Measurements from ENCODE around the gene TECPR1.
A peak's percentile ranks its signal among the peaks of the same experiment; 100 is the strongest.

The TECPR1 gene

DNA sequence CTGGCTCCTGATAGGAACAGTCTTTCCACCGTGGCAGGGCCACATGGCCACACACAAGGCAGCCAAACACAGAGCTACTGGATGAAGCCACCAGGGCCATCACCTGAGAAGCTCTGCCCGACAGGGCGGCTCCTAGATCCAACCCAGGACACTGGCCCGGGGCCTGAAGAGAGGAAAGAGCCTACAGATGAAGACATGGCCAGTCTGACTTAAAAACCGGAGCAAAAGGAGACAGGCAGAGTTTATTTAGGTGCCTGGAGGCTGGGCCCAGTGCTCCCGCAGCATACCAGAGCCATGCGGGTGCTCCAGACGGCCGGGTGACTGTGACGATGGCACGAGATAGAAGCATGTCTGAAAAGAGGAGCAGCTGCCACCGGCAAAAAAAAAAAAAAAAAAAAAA is 3.9 kb downstream of the TECPR1 start:
- no peak overlapping the region for H3K18ac ChIP-seq (ENCODE audit: low read length)
- H2AK5ac ChIP-seq (ENCODE audit: low read length): no peak overlapping the region
- H3K4ac ChIP-seq (ENCODE audit: low read depth, low read length): no peak overlapping the region
- no peak overlapping the region for H3K27ac ChIP-seq (ENCODE audit: low read depth, low read length)
- H2BK5ac ChIP-seq (ENCODE audit: low read length): no peak overlapping the region
- H3K4me3 ChIP-seq (ENCODE audit: low read length): no peak overlapping the region
- no peak overlapping the region for H2BK120ac ChIP-seq (ENCODE audit: low read depth, low read length)
- H2BK15ac ChIP-seq (replicated peaks; ENCODE audit: low read depth): no peak overlapping the region
- H3K56ac ChIP-seq (ENCODE audit: low read length): no peak overlapping the region
- H3K23ac ChIP-seq (ENCODE audit: low read length): no peak overlapping the region
- peaks cover 2% of the 10 kb centered on the region for H3K4me1 ChIP-seq (ENCODE audit: control insufficient read depth, low read depth, low read length)
- H3K4me2 ChIP-seq (ENCODE audit: low read length): no peak overlapping the region
- H3K9ac ChIP-seq (ENCODE audit: low read length): no peak overlapping the region
- no peaks in the 10 kb centered on the region for H3K27me3 ChIP-seq (ENCODE audit: insufficient read depth, low read length, poor library complexity)
- no peak overlapping the region for H4K8ac ChIP-seq (ENCODE audit: low read depth, low read length)
- H3K79me2 ChIP-seq (ENCODE audit: control insufficient read depth, insufficient read depth, low read length): no peaks in the 10 kb centered on the region
- no CpG with 5 or more reads among the region's 12 CpGs for WGBS (ENCODE audit: extremely low coverage, insufficient coverage, low lambda C conversion rate)
- H3K36me3 ChIP-seq (ENCODE audit: control insufficient read depth, insufficient read depth, low read length): no peaks in the 10 kb centered on the region
- H4K5ac ChIP-seq (ENCODE audit: low read length): no peak overlapping the region
- H3K79me1 ChIP-seq (ENCODE audit: low read length): peaks cover under 1% of the 10 kb centered on the region
- no peak for DNase-seq

DNA sequence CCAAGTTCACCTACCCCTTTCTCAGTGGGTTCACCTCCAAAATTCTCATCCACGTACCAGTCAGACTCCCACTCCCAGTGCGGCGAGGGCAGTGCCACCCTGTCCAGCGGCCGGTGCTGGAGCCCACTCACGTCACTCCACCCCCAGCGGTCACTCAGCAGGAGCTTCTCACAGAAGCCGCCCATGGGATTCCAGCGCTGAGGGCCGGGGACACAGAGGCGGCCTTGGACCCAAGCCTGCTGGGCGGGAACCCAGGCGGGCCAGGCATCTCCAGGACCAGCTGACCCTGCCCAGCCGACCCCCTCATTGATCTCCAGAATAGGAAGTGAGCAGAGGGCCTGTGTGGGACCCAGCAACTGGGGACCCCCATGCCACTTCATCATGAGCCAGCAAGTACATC is 7.2 kb downstream of the TECPR1 start:
- no peak overlapping the region for H3K4ac ChIP-seq (ENCODE audit: low read depth, low read length)
- H3K27me3 ChIP-seq (ENCODE audit: insufficient read depth, low read length, poor library complexity): no peaks in the 10 kb centered on the region
- H2BK5ac ChIP-seq (ENCODE audit: low read length): no peak overlapping the region
- H4K5ac ChIP-seq (ENCODE audit: low read length): no peak overlapping the region
- no peak overlapping the region for H3K27ac ChIP-seq (ENCODE audit: low read depth, low read length)
- H3K4me1 ChIP-seq (ENCODE audit: control insufficient read depth, low read depth, low read length): no peaks in the 10 kb centered on the region
- H2BK120ac ChIP-seq (ENCODE audit: low read depth, low read length): no peak overlapping the region
- no peak overlapping the region for H3K4me2 ChIP-seq (ENCODE audit: low read length)
- H2AK5ac ChIP-seq (ENCODE audit: low read length): no peak overlapping the region
- no peaks in the 10 kb centered on the region for H3K79me1 ChIP-seq (ENCODE audit: low read length)
- no peaks in the 10 kb centered on the region for H3K79me2 ChIP-seq (ENCODE audit: control insufficient read depth, insufficient read depth, low read length)
- H3K9ac ChIP-seq (ENCODE audit: low read length): no peak overlapping the region
- no peak overlapping the region for H3K56ac ChIP-seq (ENCODE audit: low read length)
- H3K4me3 ChIP-seq (ENCODE audit: low read length): no peak overlapping the region
- H3K23ac ChIP-seq (ENCODE audit: low read length): no peak overlapping the region
- no peak for DNase-seq
- H3K36me3 ChIP-seq (ENCODE audit: control insufficient read depth, insufficient read depth, low read length): no peaks in the 10 kb centered on the region
- no peak overlapping the region for H3K18ac ChIP-seq (ENCODE audit: low read length)
- no CpG with 5 or more reads among the region's 14 CpGs for WGBS (ENCODE audit: extremely low coverage, insufficient coverage, low lambda C conversion rate)
- no peak overlapping the region for H4K8ac ChIP-seq (ENCODE audit: low read depth, low read length)
- H2BK15ac ChIP-seq (replicated peaks; ENCODE audit: low read depth): no peak overlapping the region

DNA sequence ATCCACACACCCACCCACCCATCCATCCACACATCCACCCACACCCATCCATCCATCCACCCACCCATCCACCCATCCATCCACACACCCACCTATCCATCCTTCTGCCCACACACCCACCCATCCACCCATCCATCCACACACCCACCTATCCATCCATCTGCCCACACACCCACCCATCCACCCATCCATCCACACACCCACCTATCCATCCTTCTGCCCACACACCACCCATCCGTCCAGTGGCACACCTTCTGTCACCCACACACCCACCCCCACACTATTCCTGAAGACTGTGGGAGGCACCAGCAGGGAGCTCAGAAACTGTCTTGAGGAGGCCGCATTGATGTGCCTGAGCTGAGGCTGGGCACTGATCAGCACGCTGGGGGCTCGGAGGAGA is 9.1 kb downstream of the TECPR1 start:
- no peak overlapping the region for H3K18ac ChIP-seq (ENCODE audit: low read length)
- no peak overlapping the region for H3K4me3 ChIP-seq (ENCODE audit: low read length)
- no peaks in the 10 kb centered on the region for H3K27me3 ChIP-seq (ENCODE audit: insufficient read depth, low read length, poor library complexity)
- no peaks in the 10 kb centered on the region for H3K36me3 ChIP-seq (ENCODE audit: control insufficient read depth, insufficient read depth, low read length)
- no peak overlapping the region for H2BK120ac ChIP-seq (ENCODE audit: low read depth, low read length)
- H2AK5ac ChIP-seq (ENCODE audit: low read length): no peak overlapping the region
- H3K4ac ChIP-seq (ENCODE audit: low read depth, low read length): no peak overlapping the region
- H3K27ac ChIP-seq (ENCODE audit: low read depth, low read length): no peak overlapping the region
- no peak for DNase-seq
- no peak overlapping the region for H3K23ac ChIP-seq (ENCODE audit: low read length)
- H2BK5ac ChIP-seq (ENCODE audit: low read length): no peak overlapping the region
- H3K56ac ChIP-seq (ENCODE audit: low read length): no peak overlapping the region
- no peak overlapping the region for H3K9ac ChIP-seq (ENCODE audit: low read length)
- H3K4me1 ChIP-seq (ENCODE audit: control insufficient read depth, low read depth, low read length): no peaks in the 10 kb centered on the region
- H4K5ac ChIP-seq (ENCODE audit: low read length): no peak overlapping the region
- H4K8ac ChIP-seq (ENCODE audit: low read depth, low read length): no peak overlapping the region
- no peaks in the 10 kb centered on the region for H3K79me1 ChIP-seq (ENCODE audit: low read length)
- WGBS (ENCODE audit: extremely low coverage, insufficient coverage, low lambda C conversion rate): no CpG with 5 or more reads among the region's 4 CpGs
- H3K4me2 ChIP-seq (ENCODE audit: low read length): no peak overlapping the region
- no peaks in the 10 kb centered on the region for H3K79me2 ChIP-seq (ENCODE audit: control insufficient read depth, insufficient read depth, low read length)
- no peak overlapping the region for H2BK15ac ChIP-seq (replicated peaks; ENCODE audit: low read depth)

DNA sequence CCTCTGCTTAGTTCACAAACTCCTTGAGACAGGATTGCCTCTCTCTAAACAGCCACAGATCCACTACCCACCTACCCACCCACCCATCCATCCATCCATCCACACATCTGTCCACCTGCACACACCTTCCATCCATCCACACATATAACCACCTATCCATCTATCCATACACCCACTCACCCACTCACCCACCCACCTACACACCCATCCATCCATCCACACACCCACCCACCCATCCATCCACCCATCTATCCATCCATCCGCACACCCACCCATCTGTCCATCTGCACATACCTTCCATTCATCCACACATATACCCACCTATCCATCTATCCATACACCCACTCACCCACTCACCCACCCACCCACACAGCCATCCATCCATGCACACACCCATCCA is 9.7 kb downstream of the TECPR1 start:
- Histone ChIP-seq H3K4ac (ENCODE audit: low read depth, low read length) (no peak overlapping the region), H3K23ac (ENCODE audit: low read length) (no peak overlapping the region), H4K8ac (ENCODE audit: low read depth, low read length) (no peak overlapping the region), H3K9ac (ENCODE audit: low read length) (no peak overlapping the region), H3K4me3 (ENCODE audit: low read length) (no peak overlapping the region), H2AK5ac (ENCODE audit: low read length) (no peak overlapping the region), H3K79me2 (ENCODE audit: control insufficient read depth, insufficient read depth, low read length) (no peaks in the 10 kb centered on the region), H4K5ac (ENCODE audit: low read length) (no peak overlapping the region), H2BK5ac (ENCODE audit: low read length) (no peak overlapping the region), H3K18ac (ENCODE audit: low read length) (no peak overlapping the region), H3K27me3 (ENCODE audit: insufficient read depth, low read length, poor library complexity) (no peaks in the 10 kb centered on the region), H3K79me1 (ENCODE audit: low read length) (no peaks in the 10 kb centered on the region), H3K27ac (ENCODE audit: low read depth, low read length) (no peak overlapping the region), H3K56ac (ENCODE audit: low read length) (no peak overlapping the region), H3K4me1 (ENCODE audit: control insufficient read depth, low read depth, low read length) (no peaks in the 10 kb centered on the region), H2BK15ac (replicated peaks; ENCODE audit: low read depth) (no peak overlapping the region), H3K36me3 (ENCODE audit: control insufficient read depth, insufficient read depth, low read length) (no peaks in the 10 kb centered on the region), H2BK120ac (ENCODE audit: low read depth, low read length) (no peak overlapping the region), H3K4me2 (ENCODE audit: low read length) (no peak overlapping the region)
- DNase-seq: no peak
- no CpG with 5 or more reads among the region's 1 CpG for WGBS (ENCODE audit: extremely low coverage, insufficient coverage, low lambda C conversion rate)

DNA sequence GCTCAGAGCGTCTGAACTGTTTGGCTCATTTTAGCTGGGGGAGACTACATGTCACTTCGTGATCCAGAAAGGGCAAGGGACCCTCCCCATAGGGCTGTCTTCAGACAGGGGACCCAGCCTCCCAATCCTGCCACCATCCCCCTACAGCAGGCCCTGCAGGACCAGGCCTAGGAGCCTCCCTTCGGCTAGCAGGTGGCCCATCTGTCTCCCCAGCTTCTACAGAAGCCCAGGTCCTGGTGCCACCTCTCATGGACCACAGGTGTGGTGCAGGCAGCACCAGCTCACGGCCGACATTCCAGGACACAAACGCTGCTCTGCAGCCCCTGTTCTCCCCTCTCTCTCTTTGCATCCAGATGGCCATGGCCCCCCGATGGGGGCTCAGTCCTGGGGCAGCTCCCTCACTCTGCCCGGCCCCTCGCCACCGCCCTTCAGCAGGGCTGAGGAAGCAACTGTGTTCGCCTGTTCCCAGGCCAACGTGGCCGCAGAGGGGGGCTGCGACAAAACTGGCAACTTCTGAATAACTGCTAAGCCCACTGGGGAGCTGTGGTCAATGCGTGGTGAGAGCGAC is 10.3 kb downstream of the TECPR1 start:
- H3K79me1 ChIP-seq (ENCODE audit: low read length): no peaks in the 10 kb centered on the region
- no peak overlapping the region for H3K4ac ChIP-seq (ENCODE audit: low read depth, low read length)
- no peaks in the 10 kb centered on the region for H3K79me2 ChIP-seq (ENCODE audit: control insufficient read depth, insufficient read depth, low read length)
- no peaks in the 10 kb centered on the region for H3K36me3 ChIP-seq (ENCODE audit: control insufficient read depth, insufficient read depth, low read length)
- WGBS (ENCODE audit: extremely low coverage, insufficient coverage, low lambda C conversion rate): no CpG with 5 or more reads among the region's 16 CpGs
- no peak overlapping the region for H3K18ac ChIP-seq (ENCODE audit: low read length)
- H3K4me2 ChIP-seq (ENCODE audit: low read length): no peak overlapping the region
- H3K4me1 ChIP-seq (ENCODE audit: control insufficient read depth, low read depth, low read length): no peaks in the 10 kb centered on the region
- no peak overlapping the region for H2BK120ac ChIP-seq (ENCODE audit: low read depth, low read length)
- H3K56ac ChIP-seq (ENCODE audit: low read length): no peak overlapping the region
- H2AK5ac ChIP-seq (ENCODE audit: low read length): no peak overlapping the region
- no peak overlapping the region for H2BK5ac ChIP-seq (ENCODE audit: low read length)
- no peak overlapping the region for H3K23ac ChIP-seq (ENCODE audit: low read length)
- no peak for DNase-seq
- H3K4me3 ChIP-seq (ENCODE audit: low read length): no peak overlapping the region
- H3K27ac ChIP-seq (ENCODE audit: low read depth, low read length): no peak overlapping the region
- H2BK15ac ChIP-seq (replicated peaks; ENCODE audit: low read depth): no peak overlapping the region
- H3K9ac ChIP-seq (ENCODE audit: low read length): no peak overlapping the region
- H3K27me3 ChIP-seq (ENCODE audit: insufficient read depth, low read length, poor library complexity): no peaks in the 10 kb centered on the region
- no peak overlapping the region for H4K5ac ChIP-seq (ENCODE audit: low read length)
- no peak overlapping the region for H4K8ac ChIP-seq (ENCODE audit: low read depth, low read length)

DNA sequence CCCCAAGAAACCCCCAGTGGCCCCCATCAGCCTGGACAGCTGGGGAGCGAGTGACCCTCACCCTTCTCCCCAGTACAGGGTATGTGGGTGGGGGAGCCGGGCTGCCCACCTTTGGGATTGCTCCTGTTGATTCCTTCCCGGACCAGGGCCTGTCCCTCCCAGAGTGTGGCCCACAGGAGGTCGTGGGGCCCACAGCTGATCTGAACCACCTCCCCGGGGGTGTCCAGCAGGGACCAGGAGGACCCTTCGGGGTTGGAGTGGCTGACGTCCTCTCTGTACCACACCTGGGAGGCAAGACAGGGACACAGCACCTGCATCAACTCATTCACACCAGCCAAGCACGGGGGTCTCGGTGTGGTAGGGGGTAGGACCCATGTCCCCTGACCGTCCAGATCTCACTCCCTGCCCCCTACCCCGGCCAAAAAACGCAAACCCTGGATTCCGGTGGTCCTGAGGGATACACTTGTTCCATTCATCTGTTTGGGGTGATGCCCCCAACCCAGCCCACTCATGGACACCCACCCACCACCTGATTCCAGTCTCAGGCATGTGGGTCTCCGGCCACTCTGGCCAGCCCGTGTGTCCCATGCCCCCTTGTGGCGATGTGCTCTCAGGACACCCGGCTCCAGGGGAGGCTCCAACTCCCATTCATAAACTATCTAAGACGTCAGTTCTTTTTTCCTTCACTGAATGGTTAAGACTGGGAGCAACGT is 10.9 kb downstream of the TECPR1 start:
- H3K36me3 ChIP-seq (ENCODE audit: control insufficient read depth, insufficient read depth, low read length): no peaks in the 10 kb centered on the region
- H2BK120ac ChIP-seq (ENCODE audit: low read depth, low read length): no peak overlapping the region
- no peak overlapping the region for H2BK5ac ChIP-seq (ENCODE audit: low read length)
- H3K23ac ChIP-seq (ENCODE audit: low read length): no peak overlapping the region
- no peak overlapping the region for H3K9ac ChIP-seq (ENCODE audit: low read length)
- no peak overlapping the region for H4K8ac ChIP-seq (ENCODE audit: low read depth, low read length)
- WGBS (ENCODE audit: extremely low coverage, insufficient coverage, low lambda C conversion rate): no CpG with 5 or more reads among the region's 19 CpGs
- H3K4ac ChIP-seq (ENCODE audit: low read depth, low read length): no peak overlapping the region
- H3K56ac ChIP-seq (ENCODE audit: low read length): no peak overlapping the region
- no peak overlapping the region for H3K4me2 ChIP-seq (ENCODE audit: low read length)
- H2BK15ac ChIP-seq (replicated peaks; ENCODE audit: low read depth): no peak overlapping the region
- H3K79me2 ChIP-seq (ENCODE audit: control insufficient read depth, insufficient read depth, low read length): no peaks in the 10 kb centered on the region
- peak; percentile 42 for DNase-seq
- H3K27ac ChIP-seq (ENCODE audit: low read depth, low read length): no peak overlapping the region
- H2AK5ac ChIP-seq (ENCODE audit: low read length): no peak overlapping the region
- no peaks in the 10 kb centered on the region for H3K4me1 ChIP-seq (ENCODE audit: control insufficient read depth, low read depth, low read length)
- no peaks in the 10 kb centered on the region for H3K79me1 ChIP-seq (ENCODE audit: low read length)
- H3K18ac ChIP-seq (ENCODE audit: low read length): no peak overlapping the region
- H4K5ac ChIP-seq (ENCODE audit: low read length): no peak overlapping the region
- H3K27me3 ChIP-seq (ENCODE audit: insufficient read depth, low read length, poor library complexity): no peaks in the 10 kb centered on the region
- H3K4me3 ChIP-seq (ENCODE audit: low read length): no peak overlapping the region

Measured in mesendoderm (in vitro differentiated cells).